ENCODE measurements around the gene SATB2. TPM values are rescaled to one million over a fixed set of nuclear protein-coding genes. Genes with fewer than 3 reads are reported as not detected.

The SATB2 gene
- total RNA-seq, 1 donor from 2014 or later: not detected

GRCh38 chr2:199434555-199434954 lies 23.2 kb downstream of the SATB2 start:
- no peak overlapping the region for H3K4me3 Mint-ChIP-seq
- no peaks in the 10 kb centered on the region for H3K4me1 Mint-ChIP-seq (ENCODE audit: low read depth)
- H3K36me3 Mint-ChIP-seq (ENCODE audit: low read depth): no peaks in the 10 kb centered on the region
- no peaks in the 10 kb centered on the region for H3K9me3 Mint-ChIP-seq
- intact Hi-C loops (cut with micrococcal nuclease): no loop called here
- DNase-seq (ENCODE audit: low spot score): no peak
- H3K27me3 Mint-ChIP-seq (ENCODE audit: insufficient read depth): peaks cover 7% of the 10 kb centered on the region
- no peak overlapping the region for H3K27ac Mint-ChIP-seq

- Mint-ChIP-seq H3K27ac (no peak overlapping the region), H3K9me3 (no peaks in the 10 kb centered on the region), H3K27me3 (ENCODE audit: insufficient read depth) (peaks cover 9% of the 10 kb centered on the region), H3K4me1 (ENCODE audit: low read depth) (no peaks in the 10 kb centered on the region), H3K36me3 (ENCODE audit: low read depth) (no peaks in the 10 kb centered on the region), H3K4me3 (no peak overlapping the region)
- intact Hi-C loops (cut with micrococcal nuclease): no loop called here
- no peak for DNase-seq (ENCODE audit: low spot score)
Measured at GRCh38 chr2:199433204-199433832, 24.4 kb downstream of the SATB2 start.

GRCh38 chr2:199431746-199432213 lies 26.0 kb downstream of the SATB2 start:
- Mint-ChIP-seq H3K27me3 (ENCODE audit: insufficient read depth) (peaks cover 5% of the 10 kb centered on the region), H3K36me3 (ENCODE audit: low read depth) (no peaks in the 10 kb centered on the region), H3K4me1 (ENCODE audit: low read depth) (no peaks in the 10 kb centered on the region), H3K4me3 (no peak overlapping the region), H3K9me3 (no peaks in the 10 kb centered on the region), H3K27ac (no peak overlapping the region)
- no peak for DNase-seq (ENCODE audit: low spot score)
- intact Hi-C loops (cut with micrococcal nuclease): no loop called here

- H3K36me3 Mint-ChIP-seq (ENCODE audit: low read depth): no peaks in the 10 kb centered on the region
- no peaks in the 10 kb centered on the region for H3K4me1 Mint-ChIP-seq (ENCODE audit: low read depth)
- H3K27me3 Mint-ChIP-seq (ENCODE audit: insufficient read depth): peaks cover 2% of the 10 kb centered on the region
- intact Hi-C loops (cut with micrococcal nuclease): no loop called here
- no peak overlapping the region for H3K27ac Mint-ChIP-seq
- H3K9me3 Mint-ChIP-seq: no peaks in the 10 kb centered on the region
- no peak overlapping the region for H3K4me3 Mint-ChIP-seq
- no peak for DNase-seq (ENCODE audit: low spot score)
Measured at GRCh38 chr2:199430214-199430613, 27.5 kb downstream of the SATB2 start.

- Mint-ChIP-seq H3K4me1 (ENCODE audit: low read depth) (no peaks in the 10 kb centered on the region), H3K4me3 (no peak overlapping the region), H3K27ac (no peak overlapping the region), H3K27me3 (ENCODE audit: insufficient read depth) (peaks cover 9% of the 10 kb centered on the region), H3K36me3 (ENCODE audit: low read depth) (no peaks in the 10 kb centered on the region), H3K9me3 (no peaks in the 10 kb centered on the region)
- DNase-seq (ENCODE audit: low spot score): no peak
- intact Hi-C loops (cut with micrococcal nuclease): no loop called here
Measured at GRCh38 chr2:199428291-199428690, 29.4 kb downstream of the SATB2 start.

- Mint-ChIP-seq H3K4me1 (ENCODE audit: low read depth) (no peaks in the 10 kb centered on the region), H3K27me3 (ENCODE audit: insufficient read depth) (peaks cover 9% of the 10 kb centered on the region), H3K9me3 (no peaks in the 10 kb centered on the region), H3K36me3 (ENCODE audit: low read depth) (no peaks in the 10 kb centered on the region), H3K4me3 (no peak overlapping the region), H3K27ac (no peak overlapping the region)
- intact Hi-C loops (cut with micrococcal nuclease): no loop called here
- no peak for DNase-seq (ENCODE audit: low spot score)
Measured at GRCh38 chr2:199424160-199424559, 33.6 kb downstream of the SATB2 start.

GRCh38 chr2:199419428-199419827 lies 38.3 kb downstream of the SATB2 start:
- DNase-seq (ENCODE audit: low spot score): no peak
- no peak overlapping the region for H3K27ac Mint-ChIP-seq
- no peak overlapping the region for H3K4me3 Mint-ChIP-seq
- H3K27me3 Mint-ChIP-seq (ENCODE audit: insufficient read depth): peaks cover 7% of the 10 kb centered on the region
- no peaks in the 10 kb centered on the region for H3K36me3 Mint-ChIP-seq (ENCODE audit: low read depth)
- intact Hi-C loops (cut with micrococcal nuclease): no loop called here
- no peaks in the 10 kb centered on the region for H3K9me3 Mint-ChIP-seq
- H3K4me1 Mint-ChIP-seq (ENCODE audit: low read depth): no peaks in the 10 kb centered on the region

- H3K9me3 Mint-ChIP-seq: no peaks in the 10 kb centered on the region
- H3K36me3 Mint-ChIP-seq (ENCODE audit: low read depth): no peaks in the 10 kb centered on the region
- no peaks in the 10 kb centered on the region for H3K4me1 Mint-ChIP-seq (ENCODE audit: low read depth)
- H3K27me3 Mint-ChIP-seq (ENCODE audit: insufficient read depth): peaks cover 2% of the 10 kb centered on the region
- H3K4me3 Mint-ChIP-seq: no peak overlapping the region
- no peak overlapping the region for H3K27ac Mint-ChIP-seq
- no peak for DNase-seq (ENCODE audit: low spot score)
- intact Hi-C loops (cut with micrococcal nuclease): no loop called here
Measured at GRCh38 chr2:199414465-199414864, 43.3 kb downstream of the SATB2 start.

- no peaks in the 10 kb centered on the region for H3K9me3 Mint-ChIP-seq
- H3K4me3 Mint-ChIP-seq: no peak overlapping the region
- H3K36me3 Mint-ChIP-seq (ENCODE audit: low read depth): no peaks in the 10 kb centered on the region
- no peaks in the 10 kb centered on the region for H3K4me1 Mint-ChIP-seq (ENCODE audit: low read depth)
- intact Hi-C loops (cut with micrococcal nuclease): no loop called here
- H3K27me3 Mint-ChIP-seq (ENCODE audit: insufficient read depth): peaks cover 2% of the 10 kb centered on the region
- H3K27ac Mint-ChIP-seq: no peak overlapping the region
- no peak for DNase-seq (ENCODE audit: low spot score)
Measured at GRCh38 chr2:199414001-199414400, 43.7 kb downstream of the SATB2 start.

GRCh38 chr2:199409759-199410529 lies 47.8 kb downstream of the SATB2 start:
- no peak for DNase-seq (ENCODE audit: low spot score)
- Mint-ChIP-seq H3K27me3 (ENCODE audit: insufficient read depth) (peaks cover 3% of the 10 kb centered on the region), H3K4me1 (ENCODE audit: low read depth) (no peaks in the 10 kb centered on the region), H3K4me3 (no peak overlapping the region), H3K9me3 (no peaks in the 10 kb centered on the region), H3K36me3 (ENCODE audit: low read depth) (no peaks in the 10 kb centered on the region), H3K27ac (no peak overlapping the region)
- intact Hi-C loops (cut with micrococcal nuclease): no loop called here

- H3K27ac Mint-ChIP-seq: no peak overlapping the region
- DNase-seq (ENCODE audit: low spot score): no peak
- no peak overlapping the region for H3K4me3 Mint-ChIP-seq
- no peaks in the 10 kb centered on the region for H3K9me3 Mint-ChIP-seq
- intact Hi-C loops (cut with micrococcal nuclease): no loop called here
- H3K36me3 Mint-ChIP-seq (ENCODE audit: low read depth): no peaks in the 10 kb centered on the region
- H3K27me3 Mint-ChIP-seq (ENCODE audit: insufficient read depth): peaks cover 2% of the 10 kb centered on the region
- H3K4me1 Mint-ChIP-seq (ENCODE audit: low read depth): no peaks in the 10 kb centered on the region
Measured at GRCh38 chr2:199407421-199407820, 50.3 kb downstream of the SATB2 start.

GRCh38 chr2:199405241-199405640 lies 52.5 kb downstream of the SATB2 start:
- Mint-ChIP-seq H3K36me3 (ENCODE audit: low read depth) (no peaks in the 10 kb centered on the region), H3K4me1 (ENCODE audit: low read depth) (no peaks in the 10 kb centered on the region), H3K27me3 (ENCODE audit: insufficient read depth) (peaks cover 2% of the 10 kb centered on the region), H3K9me3 (no peaks in the 10 kb centered on the region), H3K27ac (no peak overlapping the region), H3K4me3 (no peak overlapping the region)
- intact Hi-C loops (cut with micrococcal nuclease): no loop called here
- no peak for DNase-seq (ENCODE audit: low spot score)

GRCh38 chr2:199404841-199405240 lies 52.9 kb downstream of the SATB2 start:
- intact Hi-C loops (cut with micrococcal nuclease): no loop called here
- H3K27me3 Mint-ChIP-seq (ENCODE audit: insufficient read depth): peaks cover 2% of the 10 kb centered on the region
- no peak overlapping the region for H3K27ac Mint-ChIP-seq
- H3K4me3 Mint-ChIP-seq: no peak overlapping the region
- H3K4me1 Mint-ChIP-seq (ENCODE audit: low read depth): no peaks in the 10 kb centered on the region
- H3K36me3 Mint-ChIP-seq (ENCODE audit: low read depth): no peaks in the 10 kb centered on the region
- DNase-seq (ENCODE audit: low spot score): no peak
- no peaks in the 10 kb centered on the region for H3K9me3 Mint-ChIP-seq

All from activated T-helper 1 cell treated with anti-CD3 and anti-CD28 coated beads, Interleukin-12 subunit alpha, Interleukin-12 subunit beta, Interleukin-2, Interleukin-4 antibody, amounts not matched to agents 30 ng/mL and 10 ng/mL and 1 ng/mL, durations not matched to agents 14 hours and 24 hours and 36 hours (primary cell).